Heart left ventricle (tissue), 16 donors: Measurements from ENCODE around the gene HOOK1. TPM values are rescaled to one million over a fixed set of nuclear protein-coding genes. Genes with fewer than 3 reads are reported as not detected.

ENCODE experiments used
- ATAC-seq, 4 donors: fragments of 200-7000 bp; cut with Tn5 transposase; one replicate each; pipeline ENCODE4 v1.9.1; 2020 to 2022; ENCODE audit warnings: moderate library complexity in 4 of 4, mild to moderate bottlenecking in 3 of 4, moderate number of reproducible peaks in 1 of 4
- DNase-seq, 5 donors: peaks; one replicate each; pipeline ENCODE4 v3.0.0-alpha.2; 2020
- H3K27ac ChIP-seq, 12 donors: fragments of 200-600 bp; sonication (generic) in 4 of 12; one replicate each; pipeline versions ENCODE4 v1.5.0 to v1.8.0; 2016 to 2022; ENCODE audit warnings: mild to moderate bottlenecking in 2 of 12
- H3K27me3 ChIP-seq, 9 donors: fragments of 200-600 bp; sonication (generic) in 2 of 9; one replicate each; pipeline versions ENCODE4 v1.5.1 to v1.8.0; 2016 to 2022; ENCODE audit warnings: mild to moderate bottlenecking in 3 of 9
- H3K36me3 ChIP-seq, 9 donors: fragments of 200-600 bp; sonication (generic) in 2 of 9; one replicate each; pipeline versions ENCODE4 v1.5.0 to v1.8.0; 2018 to 2022; ENCODE audit warnings: mild to moderate bottlenecking in 2 of 9
- H3K4me1 ChIP-seq, 12 donors: fragments of 200-600 bp; sonication (generic) in 4 of 12; one replicate each; pipeline versions ENCODE4 v1.5.0 to v1.8.0; 2016 to 2022; ENCODE audit warnings: mild to moderate bottlenecking in 3 of 12
- H3K4me3 ChIP-seq, 12 donors: fragments of 200-600 bp; sonication (generic) in 4 of 12; one replicate each; pipeline versions ENCODE4 v1.5.0 to v1.8.0; 2017 to 2022; ENCODE audit warnings: mild to moderate bottlenecking in 9 of 12, moderate library complexity in 4 of 12
- H3K9me3 ChIP-seq, 12 donors: fragments of 200-600 bp; sonication (generic) in 4 of 12; one replicate each; pipeline versions ENCODE4 v1.5.0 to v1.8.0; 2016 to 2022; ENCODE audit warnings: mild to moderate bottlenecking in 1 of 12
- POLR2A ChIP-seq, 2 donors: fragments of 450-650 bp; IDR thresholded peaks; one replicate each; pipeline ENCODE4 v1.6.1; 2017; ENCODE audit warnings: antibody characterized with exemption in 2 of 2, mild to moderate bottlenecking in 2 of 2, moderate library complexity in 2 of 2
- WGBS, 4 donors: extraction: QIAGEN DNeasy Blood & Tissue Kit in 2 of 4; methylation state at CpG; one replicate each; pipeline versions ENCODE4 v1.1.5 to v1.1.7; 2013 to 2018; 5-methylcytosine and 5-hydroxymethylcytosine counted together
- intact Hi-C, 10 donors: fragments of 100-400 bp; cut with DNase I; formaldehyde crosslinking; loops; one replicate each; pipeline versions ENCODE4 v1.11.1 to v1.14.2; 2022
- long read RNA-seq, 3 donors: library from polyadenylated mRNA; unstranded; transcript quantifications; one replicate each; pipeline ENCODE4 v2.0.0, GENCODE V29; 2020 to 2021
- polyA plus RNA-seq, 2 donors: library from polyadenylated mRNA; stranded (reverse); fragments of 200-250 nt; gene quantifications; one replicate each; pipeline ENCODE4 v1.2.3, GENCODE V29; 2013
- total RNA-seq, 9 donors: library from RNA; depleted of rRNA in 2 of 9; stranded (reverse); fragments of >200 nt in 2 of 9; fragmentation: NEBNext Ultra II Directional in 3 of 9; extraction: Animal tissue kit (Norgen Biotek cat#: 25700) in 3 of 9; gene quantifications; one replicate each; pipeline versions ENCODE4 v1.1.0 to v1.2.4, GENCODE V29; 2016 to 2023
- TF ChIP-seq, protein P1 (sequence below), 12 donors: fragments of 200-600 bp; sonication (generic) in 4 of 12; IDR thresholded peaks; one replicate each; pipeline versions ENCODE4 v1.5.0 to v1.8.0; 2018 to 2022; ENCODE audit warnings: antibody characterized with exemption in 12 of 12, mild to moderate bottlenecking in 5 of 12
- donor health status: ischemic (EF 13 %, LVEDD 7.1; RV severe dilation, severe dysfunction).
- donor health status: healthy with polysubstance abuse.
- donor health status: DM: no; HTN: yes; CAD: no.
- donor health status: DM: no; HTN: no; CAD: no.
- donor health status: ischemic (EF 25% LVEDD 6.9; RV normal size, moderate dysfunction).
- donor health status: ischemic (EF 25% LVEDD 5.7; RV mildly dilated, moderate dysfunction).
- donor health status: healthy.
- donor health status: DM: yes; HTN: yes; CAD: no.
- donor health status: ischemic (EF 35%, LVEDD 5.7; RV mildly dilated, moderate dysfunction).
- donor health status: nonischemic (EF 11% LVEDD 7.7; RV severe dilation, severe dysfunction).
- donor health status: DM: yes; HTN: yes; CAD: no.
- donor health status: PGD.
- donor health status: ischemic (EF 29% LVEDD 5.4; RV normal size, mild dysfunction).
- donor health status: nonischemic (EF 23%, LVEDD 6.1; RV moderate dilation, normal function).

Gene HOOK1
- total RNA-seq (1 to 10 TPM in 8 of 9 donors, under 1 TPM in 1; 0.89 to 4.8 (median 4.2) TPM), polyA plus RNA-seq (1 to 10 TPM; 1.8 to 2.0 TPM)
- long read RNA-seq, donor 1, partial matches to known transcripts: 0 of 1 reads
- long read RNA-seq, donor 1, other reads (novel, unspliced or antisense): 1 of 1 reads
- long read RNA-seq, donor 2, full-length matches to known transcripts: 4 of 5 reads
- long read RNA-seq, donor 2, partial matches to known transcripts: 1 of 5 reads
- long read RNA-seq, donor 2, other reads (novel, unspliced or antisense): 0 of 5 reads
- long read RNA-seq, donor 3, full-length matches to known transcripts: 2 of 5 reads
- long read RNA-seq, donor 3, partial matches to known transcripts: 2 of 5 reads
- long read RNA-seq, donor 3, other reads (novel, unspliced or antisense): 1 of 5 reads

DNA sequence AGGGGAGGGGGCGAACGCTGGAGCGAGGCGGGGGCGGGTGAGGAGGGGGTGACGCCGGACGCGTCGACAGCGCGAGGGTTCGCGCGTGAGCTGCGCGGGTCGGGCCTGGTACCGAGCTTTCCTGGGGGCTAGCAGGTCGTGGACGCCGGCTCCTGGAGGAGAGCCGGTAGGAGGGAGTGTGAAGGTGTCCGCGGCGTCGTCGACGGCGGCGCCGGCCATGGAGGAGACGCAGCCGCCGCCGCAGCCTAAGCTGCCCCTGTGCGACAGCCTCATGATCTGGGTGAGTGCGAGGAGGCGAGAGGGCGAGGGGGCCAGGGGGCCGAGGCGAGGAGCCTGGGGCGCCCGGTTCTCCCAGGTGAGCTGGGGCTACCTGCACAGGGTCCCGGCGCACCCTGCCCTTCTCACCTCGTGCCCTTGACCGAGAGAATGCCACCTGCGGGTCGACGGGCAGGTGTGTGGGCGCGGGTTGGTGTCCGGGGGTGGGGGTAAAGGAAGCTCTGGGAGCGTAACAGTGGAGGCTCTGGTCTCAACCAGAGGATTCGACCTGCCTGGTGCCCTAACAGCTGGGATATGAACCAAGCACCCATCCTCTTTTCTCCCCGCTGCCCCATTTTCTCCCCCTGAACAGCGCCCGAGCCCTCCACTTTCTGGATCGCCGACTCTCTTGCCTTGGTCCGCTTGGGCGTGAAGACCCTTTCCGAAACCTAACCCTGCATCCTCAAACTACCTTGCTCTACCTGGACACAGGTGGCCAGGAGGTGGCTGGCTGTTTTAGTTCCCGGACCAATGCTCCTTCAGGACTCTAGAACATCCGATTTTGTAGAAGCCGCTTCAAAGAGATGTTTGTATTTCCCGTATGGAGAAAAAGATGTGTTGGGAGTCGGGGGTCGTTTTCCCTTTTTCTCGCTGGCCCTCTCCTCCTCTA lies at the start of gene HOOK1:
Gene HOOK1, plus strand, starts transcription at position 49 of the 925 bp plus-strand sequence. Its CDS starts 169 bp downstream, at position 218.
- TF ChIP-seq, protein P1, sequence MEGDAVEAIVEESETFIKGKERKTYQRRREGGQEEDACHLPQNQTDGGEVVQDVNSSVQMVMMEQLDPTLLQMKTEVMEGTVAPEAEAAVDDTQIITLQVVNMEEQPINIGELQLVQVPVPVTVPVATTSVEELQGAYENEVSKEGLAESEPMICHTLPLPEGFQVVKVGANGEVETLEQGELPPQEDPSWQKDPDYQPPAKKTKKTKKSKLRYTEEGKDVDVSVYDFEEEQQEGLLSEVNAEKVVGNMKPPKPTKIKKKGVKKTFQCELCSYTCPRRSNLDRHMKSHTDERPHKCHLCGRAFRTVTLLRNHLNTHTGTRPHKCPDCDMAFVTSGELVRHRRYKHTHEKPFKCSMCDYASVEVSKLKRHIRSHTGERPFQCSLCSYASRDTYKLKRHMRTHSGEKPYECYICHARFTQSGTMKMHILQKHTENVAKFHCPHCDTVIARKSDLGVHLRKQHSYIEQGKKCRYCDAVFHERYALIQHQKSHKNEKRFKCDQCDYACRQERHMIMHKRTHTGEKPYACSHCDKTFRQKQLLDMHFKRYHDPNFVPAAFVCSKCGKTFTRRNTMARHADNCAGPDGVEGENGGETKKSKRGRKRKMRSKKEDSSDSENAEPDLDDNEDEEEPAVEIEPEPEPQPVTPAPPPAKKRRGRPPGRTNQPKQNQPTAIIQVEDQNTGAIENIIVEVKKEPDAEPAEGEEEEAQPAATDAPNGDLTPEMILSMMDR (IDR thresholded peaks at IDR 0.05): no peak
- intact Hi-C loops: no loop called here
- Histone ChIP-seq H3K4me3 (peak within 1 kb of the TSS; percentile 32 to 64 (median 52)), H3K27ac (peak within 1 kb of the TSS in 4 of 12 donors; percentile 32 to 69 (median 54)), H3K36me3 (no peaks in the 10 kb centered on the region), H3K27me3 (peaks cover 10 to 49% (median 24%) of the 10 kb centered on the region in 9 donors), H3K9me3 (no peaks in the 10 kb centered on the region), H3K4me1 (peaks cover 0 to 17% (median 5%) of the 10 kb centered on the region in 12 donors)
- DNase-seq: peak in 1 of 5 donors; percentile 23
- 7 to 16% (median 9%) methylated on average over 31 to 71 of the region's 71 CpGs for WGBS, 4 donors
- ATAC-seq: peak in 3 of 4 donors; percentile 11 to 63 (median 52)

DNA sequence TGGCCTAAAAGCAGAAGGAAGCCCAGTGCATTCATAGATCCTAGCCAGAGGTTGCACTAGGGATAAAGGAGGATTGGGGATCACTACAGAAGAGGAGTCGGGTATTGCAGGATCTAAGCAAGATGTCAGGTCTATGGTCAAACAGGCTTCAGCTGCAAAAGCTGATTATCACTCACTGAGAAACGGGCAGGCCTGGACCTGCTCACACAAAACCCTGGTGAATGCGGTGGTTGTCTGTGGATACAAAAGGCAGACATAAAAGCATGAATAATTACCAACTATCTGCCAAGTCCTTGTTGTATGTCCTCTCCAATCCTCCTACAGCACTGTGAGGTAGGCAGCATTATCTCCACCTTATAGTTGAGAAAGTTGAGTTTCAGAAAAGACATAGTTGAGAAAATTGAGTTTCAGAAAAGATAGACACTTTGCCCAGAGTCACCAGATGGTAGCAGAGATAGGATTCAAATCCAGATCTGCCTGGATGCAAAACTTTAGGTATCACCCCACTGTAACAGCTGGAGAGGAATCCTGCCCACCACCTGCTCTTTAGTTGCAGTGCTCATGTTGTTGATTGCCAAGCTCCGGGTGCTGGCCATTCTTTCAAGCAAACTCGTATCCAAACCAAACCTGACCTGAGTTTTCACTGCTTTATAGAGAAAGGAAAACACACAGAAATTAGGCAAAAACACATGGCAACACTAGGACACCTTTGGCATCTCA lies 49.6 kb upstream of the HOOK1 start:
- Histone ChIP-seq H3K4me1 (no peaks in the 10 kb centered on the region), H3K27me3 (no peaks in the 10 kb centered on the region), H3K9me3 (no peaks in the 10 kb centered on the region), H3K36me3 (no peaks in the 10 kb centered on the region), H3K4me3 (no peak overlapping the region), H3K27ac (no peak overlapping the region)
- TF ChIP-seq, protein P1 (IDR thresholded peaks at IDR 0.05): no peak
- no peak for TF ChIP-seq POLR2A (IDR thresholded peaks at IDR 0.05)
- 84 to 97% (median 92%) methylated on average over 5 of the region's 5 CpGs for WGBS, 4 donors
- intact Hi-C loops: no loop called here
- ATAC-seq (no peak), DNase-seq (no peak)

DNA sequence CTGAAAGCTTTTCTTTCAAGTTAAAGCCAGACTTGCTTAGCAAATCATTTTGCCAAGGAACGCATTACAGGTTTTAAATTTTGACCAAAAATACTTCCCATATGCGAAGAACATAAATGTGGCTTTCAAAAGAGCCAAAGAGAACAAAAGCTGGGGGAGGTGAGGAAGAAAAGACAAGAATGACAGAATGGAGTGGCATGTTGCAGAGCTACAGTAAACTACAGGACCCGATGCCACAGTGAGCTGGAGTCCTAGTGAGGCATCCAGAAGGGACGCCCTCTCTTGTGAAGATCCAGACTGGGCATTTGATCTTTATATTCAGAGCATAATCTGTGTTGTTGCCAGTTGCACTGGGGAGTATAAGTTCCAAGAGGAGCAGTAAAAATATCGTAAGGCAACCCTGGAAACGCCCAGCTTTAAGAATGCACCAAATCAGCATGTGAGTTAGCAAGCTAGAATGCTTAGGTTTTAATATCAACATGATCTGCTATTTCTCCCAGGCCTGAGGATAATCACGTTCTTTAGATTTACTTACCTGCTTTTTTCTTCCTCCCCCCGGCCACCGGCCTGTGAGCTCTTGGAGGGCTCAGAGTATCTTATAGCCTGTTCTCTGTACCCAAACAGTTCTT lies 48.4 kb upstream of the HOOK1 start:
- ATAC-seq (no peak), DNase-seq (no peak)
- no peaks in the 10 kb centered on the region for H3K9me3 ChIP-seq
- 87 to 91% (median 89%) methylated on average over 9 of the region's 9 CpGs for WGBS, 4 donors
- H3K27ac ChIP-seq: no peak overlapping the region
- H3K27me3 ChIP-seq: no peaks in the 10 kb centered on the region
- no peaks in the 10 kb centered on the region for H3K4me1 ChIP-seq
- TF ChIP-seq, protein P1 (IDR thresholded peaks at IDR 0.05): no peak
- TF ChIP-seq POLR2A (IDR thresholded peaks at IDR 0.05): no peak
- H3K36me3 ChIP-seq: no peaks in the 10 kb centered on the region
- no peak overlapping the region for H3K4me3 ChIP-seq
- intact Hi-C loops: no loop called here
